HG03064 (cell line): ENCODE measurements around the gene SKI.

Experiments used
- ATAC-seq: cut with Tn5 transposase; IDR thresholded peaks from one replicate; pipeline ENCODE4 v1.9.1; 2021; ENCODE audit warnings: low read depth; ENCODE audit not compliant: unreplicated experiment

Gene SKI

GRCh38 chr1:2228157-2228594 lies at the start of gene SKI:
SKI (plus strand) TSS chr1:2228319; CDS start chr1:2228767, 448 bp downstream.
- ATAC-seq, result no peak

GRCh38 chr1:2178875-2179274 lies 49.2 kb upstream of the SKI start:
- no peak for ATAC-seq

GRCh38 chr1:2179283-2180013 lies 48.7 kb upstream of the SKI start:
- ATAC-seq, result no peak

GRCh38 chr1:2180297-2181245 lies 47.5 kb upstream of the SKI start:
- ATAC-seq, result no peak

GRCh38 chr1:2181271-2181670 lies 46.8 kb upstream of the SKI start:
- ATAC-seq, result no peak

GRCh38 chr1:2181752-2182151 lies 46.4 kb upstream of the SKI start:
- ATAC-seq, result no peak

- no peak for ATAC-seq
Measured at GRCh38 chr1:2182376-2182775, 45.7 kb upstream of the SKI start.

GRCh38 chr1:2183937-2184334 lies 44.2 kb upstream of the SKI start:
- ATAC-seq, result no peak

GRCh38 chr1:2184531-2184930 lies 43.6 kb upstream of the SKI start:
- no peak for ATAC-seq

- no peak for ATAC-seq
Measured at GRCh38 chr1:2184934-2185333, 43.2 kb upstream of the SKI start.

- ATAC-seq, result no peak
Measured at GRCh38 chr1:2185880-2186855, 42.0 kb upstream of the SKI start.

GRCh38 chr1:2186901-2187300 lies 41.2 kb upstream of the SKI start:
- no peak for ATAC-seq

- no peak for ATAC-seq
Measured at GRCh38 chr1:2187619-2188018, 40.5 kb upstream of the SKI start.

- ATAC-seq, result no peak
Measured at GRCh38 chr1:2188336-2188735, 39.8 kb upstream of the SKI start.

- ATAC-seq, result no peak
Measured at GRCh38 chr1:2189459-2190425, 38.4 kb upstream of the SKI start.

GRCh38 chr1:2190491-2190976 lies 37.6 kb upstream of the SKI start:
- no peak for ATAC-seq

GRCh38 chr1:2192031-2192995 lies 35.8 kb upstream of the SKI start:
- ATAC-seq, result no peak
